Measurements from ENCODE around the gene MRPL49. TPM values are rescaled to one million over a fixed set of nuclear protein-coding genes. Genes with fewer than 3 reads are reported as not detected.

Gene MRPL49
- total and polyA plus RNA-seq, 2 of the 13 experiments (the other 11 are each of a cell fraction or from before 2014, with no cell fraction given): 39.2 to 53.3 TPM

GRCh38 chr11:65124480-65125196 is 2.5 kb downstream of the MRPL49 start (continued):
- TF ChIP-seq AKNA (CRISPR knock-in tag; IDR thresholded peaks at IDR 0.05; ENCODE audit: borderline replicate concordance): no peak
- no peak for TF ChIP-seq ASH2L (IDR thresholded peaks at IDR 0.05; ENCODE audit: insufficient read length, low read depth, low read length)
- TF ChIP-seq KLF11 (CRISPR knock-in tag; IDR thresholded peaks at IDR 0.05): no peak
- TF ChIP-seq FUBP1 (CRISPR knock-in tag; IDR thresholded peaks at IDR 0.05; ENCODE audit: borderline replicate concordance): no peak
- no peak for TF ChIP-seq ZNF746 (CRISPR knock-in tag; IDR thresholded peaks at IDR 0.05)

All from HepG2 (cell line).